GM19099 (cell line): ENCODE results near the gene SCFD2.

Experiments used
- POLR2A ChIP-seq: IDR thresholded peaks from 3 replicates; pipeline ENCODE4 v1.6.1; 2011; ENCODE audit warnings: low read depth; ENCODE audit not compliant: insufficient read length; ENCODE audit errors: extremely low read depth

The SCFD2 gene

GRCh38 chr4:53169695-53170617 lies 195.9 kb downstream of the SCFD2 start:
- TF ChIP-seq POLR2A = no peak

- no peak for TF ChIP-seq POLR2A
Measured at GRCh38 chr4:53168228-53168627, 197.6 kb downstream of the SCFD2 start.

- TF ChIP-seq POLR2A = no peak
Measured at GRCh38 chr4:53162969-53163368, 202.9 kb downstream of the SCFD2 start.

GRCh38 chr4:53161787-53162433 lies 204.0 kb downstream of the SCFD2 start:
- TF ChIP-seq POLR2A = no peak

GRCh38 chr4:53161051-53161786 lies 204.6 kb downstream of the SCFD2 start:
- TF ChIP-seq POLR2A = no peak

- no peak for TF ChIP-seq POLR2A
Measured at GRCh38 chr4:53156896-53157295, 209.0 kb downstream of the SCFD2 start.

- TF ChIP-seq POLR2A = no peak
Measured at GRCh38 chr4:53152467-53152866, 213.4 kb downstream of the SCFD2 start.

- no peak for TF ChIP-seq POLR2A
Measured at GRCh38 chr4:53151489-53151788, 214.4 kb downstream of the SCFD2 start.

GRCh38 chr4:53150631-53151488 lies 215.0 kb downstream of the SCFD2 start:
- TF ChIP-seq POLR2A = no peak

- TF ChIP-seq POLR2A = no peak
Measured at GRCh38 chr4:53147711-53148110, 218.2 kb downstream of the SCFD2 start.

GRCh38 chr4:53147197-53147596 lies 218.7 kb downstream of the SCFD2 start:
- TF ChIP-seq POLR2A = no peak

GRCh38 chr4:53141308-53141707 lies 224.6 kb downstream of the SCFD2 start:
- no peak for TF ChIP-seq POLR2A

GRCh38 chr4:53137468-53137867 lies 228.4 kb downstream of the SCFD2 start:
- no peak for TF ChIP-seq POLR2A

- no peak for TF ChIP-seq POLR2A
Measured at GRCh38 chr4:53136954-53137353, 228.9 kb downstream of the SCFD2 start.
